Mesendoderm (in vitro differentiated cells): Measurements from ENCODE around the gene ORM2.

Experiments used
- DNase-seq: peaks from one replicate; pipeline ENCODE4 v3.0.0; 2013
- H2AK5ac ChIP-seq: 2 replicates; pipeline ENCODE4 v1.6.1; 2013; ENCODE audit warnings: low read length, inconsistent platforms
- H2BK120ac ChIP-seq: 2 replicates; pipeline ENCODE4 v1.6.1; 2013; ENCODE audit warnings: low read depth, mild to moderate bottlenecking, low read length, moderate library complexity, mixed read lengths
- H2BK15ac ChIP-seq: replicated peaks from 2 replicates; pipeline ENCODE4 v1.6.1; 2013; ENCODE audit warnings: low read depth, mild to moderate bottlenecking, moderate library complexity
- H2BK5ac ChIP-seq: 2 replicates; pipeline ENCODE4 v1.6.1; 2013; ENCODE audit warnings: low read length, inconsistent platforms
- H3K18ac ChIP-seq: 2 replicates; pipeline ENCODE4 v1.6.1; 2013; ENCODE audit warnings: mild to moderate bottlenecking, low read length, mixed read lengths
- H3K23ac ChIP-seq: one replicate; pipeline ENCODE4 v1.6.1; 2013; ENCODE audit warnings: low read length
- H3K27ac ChIP-seq: 2 replicates; pipeline ENCODE4 v1.5.1; 2013; ENCODE audit warnings: low read depth, mild to moderate bottlenecking, inconsistent platforms, low read length, moderate library complexity
- H3K27me3 ChIP-seq: 2 replicates; pipeline ENCODE4 v1.6.1; 2013; ENCODE audit warnings: low read length, control low read depth, mild to moderate bottlenecking, inconsistent platforms; ENCODE audit not compliant: insufficient read depth, poor library complexity
- H3K36me3 ChIP-seq: 2 replicates; pipeline ENCODE4 v1.6.1; 2013; ENCODE audit warnings: low read length, inconsistent platforms; ENCODE audit not compliant: control insufficient read depth, insufficient read depth
- H3K4ac ChIP-seq: one replicate; pipeline ENCODE4 v1.6.1; 2013; ENCODE audit warnings: low read depth, mild to moderate bottlenecking, low read length, moderate library complexity
- H3K4me1 ChIP-seq: 2 replicates; pipeline ENCODE4 v1.6.1; 2013; ENCODE audit warnings: low read depth, low read length, inconsistent platforms; ENCODE audit not compliant: control insufficient read depth
- H3K4me2 ChIP-seq: 2 replicates; pipeline ENCODE4 v1.6.1; 2013; ENCODE audit warnings: low read length
- H3K4me3 ChIP-seq: 2 replicates; pipeline ENCODE4 v1.5.1; 2013; ENCODE audit warnings: mild to moderate bottlenecking, low read length
- H3K56ac ChIP-seq: one replicate; pipeline ENCODE4 v1.6.1; 2013; ENCODE audit warnings: low read length
- H3K79me1 ChIP-seq: 2 replicates; pipeline ENCODE4 v1.6.1; 2013; ENCODE audit warnings: low read length, inconsistent platforms
- H3K79me2 ChIP-seq: 2 replicates; pipeline ENCODE4 v1.6.1; 2013; ENCODE audit warnings: mild to moderate bottlenecking, low read length; ENCODE audit not compliant: control insufficient read depth, insufficient read depth
- H3K9ac ChIP-seq: 2 replicates; pipeline ENCODE4 v1.6.1; 2013; ENCODE audit warnings: low read length, inconsistent platforms
- H4K5ac ChIP-seq: one replicate; pipeline ENCODE4 v1.6.1; 2013; ENCODE audit warnings: low read length
- H4K8ac ChIP-seq: one replicate; pipeline ENCODE4 v1.6.1; 2013; ENCODE audit warnings: low read depth, mild to moderate bottlenecking, control low read depth, low read length, moderate library complexity
- WGBS: extraction: QIAGEN DNeasy Blood & Tissue Kit; methylation state at CpG from one replicate; pipeline ENCODE4 v1.1.7; 2013; ENCODE audit warnings: low lambda C conversion rate, missing lambda C conversion rate; ENCODE audit not compliant: insufficient coverage; ENCODE audit errors: extremely low coverage; 5-methylcytosine and 5-hydroxymethylcytosine counted together

Gene ORM2

DNA sequence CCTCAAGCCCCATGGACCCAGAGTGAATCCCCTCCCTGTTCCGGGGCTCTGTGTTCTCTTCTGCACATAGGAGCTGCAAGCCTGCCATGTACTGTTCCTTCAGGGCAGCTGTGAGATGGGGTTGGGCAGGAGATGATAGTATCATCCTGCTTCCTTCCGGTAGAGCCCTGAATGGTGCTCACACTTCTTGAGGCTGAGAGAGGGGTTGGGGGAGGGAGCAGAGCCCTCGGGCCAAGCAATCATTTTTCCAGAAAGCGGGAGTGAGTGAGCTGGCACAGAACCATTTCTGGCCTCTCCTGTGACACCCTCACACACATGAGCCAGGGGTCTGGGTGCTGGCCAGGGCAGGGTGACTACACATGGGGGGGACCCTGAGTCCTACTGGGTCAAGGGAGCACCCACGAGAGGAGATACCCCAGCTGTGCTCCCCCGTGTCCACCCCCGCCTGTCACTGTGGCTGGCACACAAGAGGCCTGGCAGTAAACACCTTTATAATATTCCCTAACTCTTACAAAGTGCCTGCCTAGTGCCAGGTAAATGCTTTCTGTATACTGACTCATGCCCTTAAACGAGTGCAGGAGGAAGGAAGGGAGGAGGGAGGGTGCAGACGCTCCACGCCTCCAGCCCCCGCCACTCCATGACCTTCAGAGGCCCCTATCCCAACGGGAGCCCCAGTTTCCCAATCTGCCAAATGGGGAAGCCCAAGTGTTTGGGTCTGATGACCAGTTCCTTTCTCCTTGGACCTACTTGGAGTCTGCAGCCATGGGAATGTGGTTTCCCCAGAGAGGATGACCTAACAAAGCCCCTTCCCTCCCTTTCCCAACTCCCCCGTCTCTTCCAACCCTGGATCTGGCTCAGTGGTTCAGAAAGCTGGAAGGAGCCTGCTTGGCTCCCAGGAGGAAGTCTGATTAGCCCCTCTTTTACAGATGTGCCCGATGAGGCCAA is 42.6 kb downstream of the ORM2 start:
- Histone ChIP-seq H2AK5ac (peak overlapping the region; percentile 20), H3K27me3 (no peaks in the 10 kb centered on the region), H3K4me2 (no peak overlapping the region), H4K8ac (no peak overlapping the region), H3K36me3 (no peaks in the 10 kb centered on the region), H3K4ac (peak overlapping the region; percentile 28), H3K23ac (no peak overlapping the region), H3K27ac (no peak overlapping the region), H4K5ac (no peak overlapping the region), H3K18ac (peak overlapping the region; percentile 8), H3K4me1 (peaks cover 23% of the 10 kb centered on the region), H3K9ac (no peak overlapping the region), H2BK15ac (no peak overlapping the region), H3K79me1 (no peaks in the 10 kb centered on the region), H2BK5ac (peak overlapping the region; percentile 56), H3K79me2 (no peaks in the 10 kb centered on the region), H2BK120ac (no peak overlapping the region), H3K4me3 (no peak overlapping the region), H3K56ac (peak overlapping the region; percentile 89)
- no CpG with 5 or more reads among the region's 14 CpGs for WGBS
- peak; percentile 65 for DNase-seq

DNA sequence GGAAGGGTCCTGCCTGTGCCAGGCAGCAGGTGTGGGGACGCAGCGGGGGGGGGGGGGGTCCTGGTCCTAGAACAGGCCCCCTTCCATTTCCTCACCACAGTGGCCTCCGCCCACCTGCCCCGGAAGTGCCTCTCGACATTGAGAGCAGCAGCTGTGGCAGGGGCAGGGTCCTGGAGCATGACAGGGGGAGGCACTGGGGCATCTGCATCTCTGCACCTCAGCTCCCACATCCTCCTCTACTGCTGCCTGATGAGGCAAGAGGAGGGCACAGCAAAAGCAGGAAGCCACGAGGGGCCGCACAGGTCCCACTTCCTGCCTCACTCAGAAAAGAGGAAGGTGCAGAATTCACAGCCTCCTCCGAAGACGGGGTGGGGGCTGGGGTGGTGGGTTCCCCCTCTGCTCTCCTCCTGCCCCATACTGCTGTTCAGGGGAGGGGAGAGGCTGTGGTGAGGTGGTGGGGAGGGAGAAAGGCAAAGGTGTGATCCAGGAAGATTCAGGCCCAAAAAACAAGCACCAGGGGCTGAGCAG is 43.3 kb downstream of the ORM2 start:
- Histone ChIP-seq H2BK15ac (no peak overlapping the region), H3K4ac (no peak overlapping the region), H2BK120ac (no peak overlapping the region), H4K5ac (no peak overlapping the region), H3K4me3 (no peak overlapping the region), H3K36me3 (no peaks in the 10 kb centered on the region), H3K9ac (no peak overlapping the region), H3K56ac (no peak overlapping the region), H3K4me2 (no peak overlapping the region), H2BK5ac (no peak overlapping the region), H2AK5ac (no peak overlapping the region), H3K18ac (peak overlapping the region; percentile 8), H3K27me3 (no peaks in the 10 kb centered on the region), H3K23ac (no peak overlapping the region), H3K27ac (no peak overlapping the region), H4K8ac (no peak overlapping the region), H3K79me1 (no peaks in the 10 kb centered on the region), H3K4me1 (peaks cover 23% of the 10 kb centered on the region), H3K79me2 (no peaks in the 10 kb centered on the region)
- WGBS: no CpG with 5 or more reads among the region's 9 CpGs
- no peak for DNase-seq

DNA sequence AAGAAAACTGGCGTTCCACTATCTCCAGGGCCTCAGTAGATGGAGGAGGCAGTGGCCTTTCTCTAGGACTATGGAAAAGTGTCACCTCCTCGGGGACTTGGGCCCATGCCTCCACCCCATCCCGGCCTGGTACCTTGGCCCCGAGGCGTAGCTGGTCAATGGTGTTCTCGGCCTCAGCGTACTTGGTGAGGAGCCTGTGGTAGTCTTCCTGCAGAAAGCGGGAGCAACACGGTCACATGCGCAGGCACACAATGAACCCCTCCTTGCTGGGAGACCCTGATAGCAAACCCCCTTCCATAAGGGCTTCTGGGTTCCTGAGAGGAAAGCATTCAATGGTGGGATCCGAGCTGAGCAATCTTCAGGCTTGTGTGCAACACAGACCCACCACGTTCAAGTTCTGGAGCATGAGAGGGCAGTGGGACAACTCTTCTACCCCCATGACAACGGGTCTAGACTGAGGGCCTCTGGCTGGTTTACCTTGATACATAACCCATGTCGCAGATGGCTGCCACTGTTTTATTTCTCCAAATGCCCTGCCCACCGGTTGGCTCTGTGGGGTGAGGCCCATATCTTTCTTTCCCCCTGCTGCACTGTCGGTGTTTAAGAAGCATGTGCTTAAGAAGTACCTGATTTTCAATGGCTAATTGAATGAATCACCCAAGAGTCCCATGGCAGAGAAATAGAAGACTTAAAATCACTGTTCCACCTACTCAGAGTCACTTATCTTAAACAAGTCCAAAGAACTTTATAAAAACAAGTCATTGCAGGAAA is 44.5 kb downstream of the ORM2 start:
- Histone ChIP-seq H3K4me3 (no peak overlapping the region), H2BK15ac (no peak overlapping the region), H3K27me3 (no peaks in the 10 kb centered on the region), H3K56ac (no peak overlapping the region), H2BK120ac (no peak overlapping the region), H2BK5ac (no peak overlapping the region), H3K4me1 (peaks cover 23% of the 10 kb centered on the region), H3K79me2 (no peaks in the 10 kb centered on the region), H3K36me3 (no peaks in the 10 kb centered on the region), H3K18ac (no peak overlapping the region), H4K5ac (no peak overlapping the region), H3K4me2 (no peak overlapping the region), H3K23ac (no peak overlapping the region), H4K8ac (no peak overlapping the region), H3K4ac (no peak overlapping the region), H3K9ac (no peak overlapping the region), H2AK5ac (no peak overlapping the region), H3K79me1 (no peaks in the 10 kb centered on the region), H3K27ac (no peak overlapping the region)
- no CpG with 5 or more reads among the region's 16 CpGs for WGBS
- DNase-seq: no peak

GRCh38 chr9:114374936-114375335 is 45.3 kb downstream of the ORM2 start:
- H3K18ac ChIP-seq: no peak overlapping the region
- no peak overlapping the region for H2BK120ac ChIP-seq
- no peak overlapping the region for H2BK5ac ChIP-seq
- H3K79me2 ChIP-seq: no peaks in the 10 kb centered on the region
- no peaks in the 10 kb centered on the region for H3K36me3 ChIP-seq
- H2AK5ac ChIP-seq: no peak overlapping the region
- H2BK15ac ChIP-seq: no peak overlapping the region
- H3K9ac ChIP-seq: no peak overlapping the region
- peak; percentile 54 for DNase-seq
- H3K56ac ChIP-seq: no peak overlapping the region
- H3K4me1 ChIP-seq: peaks cover 20% of the 10 kb centered on the region
- H3K4me3 ChIP-seq: no peak overlapping the region
- no peaks in the 10 kb centered on the region for H3K27me3 ChIP-seq
- H3K4ac ChIP-seq: no peak overlapping the region
- H3K23ac ChIP-seq: no peak overlapping the region
- H4K8ac ChIP-seq: no peak overlapping the region
- H3K27ac ChIP-seq: no peak overlapping the region
- H4K5ac ChIP-seq: no peak overlapping the region
- no CpG with 5 or more reads among the region's 9 CpGs for WGBS
- H3K79me1 ChIP-seq: no peaks in the 10 kb centered on the region
- no peak overlapping the region for H3K4me2 ChIP-seq

DNA sequence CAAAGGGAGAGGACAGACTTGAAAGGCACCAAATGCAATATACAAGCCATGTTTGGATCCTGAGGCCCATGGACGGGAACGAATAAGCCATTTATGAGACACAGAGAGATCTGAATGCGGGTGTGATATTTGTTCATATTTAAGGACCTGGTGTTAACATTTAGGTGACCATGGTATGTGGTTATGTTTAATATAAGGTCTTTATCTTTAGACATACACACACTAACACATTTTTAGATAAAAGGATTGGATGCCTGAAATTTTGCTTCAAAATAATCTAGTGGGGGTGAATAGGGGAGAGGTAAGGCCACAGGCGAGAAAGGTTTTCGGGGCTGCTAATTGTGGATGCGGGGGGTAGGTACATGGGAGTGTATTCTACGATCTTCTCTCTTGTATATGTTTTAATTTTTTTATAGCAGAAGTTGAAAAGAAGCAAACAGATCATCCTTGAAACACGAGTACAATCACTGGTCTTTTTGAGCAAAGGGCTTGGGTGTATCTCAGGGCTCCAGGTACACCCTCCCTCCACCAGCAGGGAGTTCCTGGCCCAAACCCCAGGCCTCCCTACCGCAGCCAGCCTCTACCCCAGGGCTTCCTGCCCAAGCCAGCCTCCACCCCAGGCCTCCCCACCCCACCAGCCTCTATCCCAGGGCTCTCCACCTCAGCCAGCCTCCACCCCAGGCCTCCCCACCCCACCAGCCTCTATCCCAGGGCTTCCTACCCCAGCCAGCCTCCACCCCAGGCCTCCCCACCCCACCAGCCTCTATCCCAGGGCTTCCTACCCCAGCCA is 45.9 kb downstream of the ORM2 start:
- Histone ChIP-seq H3K79me2 (no peaks in the 10 kb centered on the region), H3K18ac (no peak overlapping the region), H3K27ac (no peak overlapping the region), H3K79me1 (no peaks in the 10 kb centered on the region), H3K56ac (no peak overlapping the region), H3K4me2 (no peak overlapping the region), H2BK15ac (no peak overlapping the region), H4K8ac (no peak overlapping the region), H3K9ac (no peak overlapping the region), H3K4me1 (peaks cover 16% of the 10 kb centered on the region), H3K36me3 (no peaks in the 10 kb centered on the region), H2BK120ac (no peak overlapping the region), H2BK5ac (no peak overlapping the region), H3K23ac (no peak overlapping the region), H3K4ac (no peak overlapping the region), H3K27me3 (no peaks in the 10 kb centered on the region), H2AK5ac (no peak overlapping the region), H3K4me3 (no peak overlapping the region), H4K5ac (no peak overlapping the region)
- no peak for DNase-seq
- WGBS: no CpG with 5 or more reads among the region's 9 CpGs
